Measurements from ENCODE around the gene STX12.
A peak's percentile ranks its signal among the peaks of the same experiment; 100 is the strongest.

- no peak for TF ChIP-seq CTCF (IDR thresholded peaks at IDR 0.05)
- TF ChIP-seq POLR2A (IDR thresholded peaks at IDR 0.05; ENCODE audit: low read depth): peak; percentile 36
- peak; percentile 36 to 69 for TF ChIP-seq POLR2AphosphoS5 (IDR thresholded peaks at IDR 0.05)
- TF ChIP-seq EP300 (IDR thresholded peaks at IDR 0.05): no peak
Observed at GRCh38 chr1:27872059-27872801, 99.2 kb downstream of the STX12 start, which contains the start of gene THEMIS2.

Data from esophagus muscularis mucosa (tissue), 4 donors.